ENCODE data around the gene C16orf90.

DNA sequence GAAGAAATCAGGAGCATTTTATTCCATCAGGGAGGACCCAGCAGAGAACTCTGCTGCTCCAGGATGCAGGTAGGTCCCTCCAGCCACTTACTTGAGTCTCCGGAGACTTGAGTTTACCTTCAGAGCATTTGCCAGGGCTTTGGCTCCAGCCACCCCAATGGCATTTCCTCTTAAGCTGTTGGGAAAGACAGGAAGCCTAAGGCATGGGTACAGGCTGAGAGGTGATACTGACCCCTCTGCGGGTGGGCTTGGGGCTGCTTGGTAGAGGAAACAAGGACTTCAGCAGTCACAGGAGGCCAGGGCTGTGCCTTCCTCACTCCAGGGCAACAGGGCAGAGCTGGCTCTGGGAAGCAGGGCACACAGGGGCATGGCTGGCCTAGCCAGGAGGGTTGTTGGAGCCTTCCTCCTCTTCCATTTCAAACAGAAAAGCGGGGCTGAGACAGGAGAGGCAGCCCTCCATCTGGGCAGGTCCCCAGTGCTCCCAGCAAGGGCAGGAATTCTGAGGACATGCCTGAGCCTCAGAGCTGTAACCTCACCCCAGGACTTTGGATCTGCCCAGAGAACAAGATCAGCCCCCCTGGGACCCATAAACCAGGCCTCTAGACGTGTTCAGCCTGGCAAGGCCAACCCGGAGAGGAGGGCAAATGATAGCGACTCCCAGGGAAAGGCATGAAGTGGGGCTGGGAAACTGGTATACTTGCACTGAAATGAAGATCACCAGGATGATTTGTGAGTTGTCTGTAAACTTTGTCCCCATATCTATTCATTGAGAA lies 47.5 kb upstream of the C16orf90 start:
- TF ChIP-seq, protein P1, sequence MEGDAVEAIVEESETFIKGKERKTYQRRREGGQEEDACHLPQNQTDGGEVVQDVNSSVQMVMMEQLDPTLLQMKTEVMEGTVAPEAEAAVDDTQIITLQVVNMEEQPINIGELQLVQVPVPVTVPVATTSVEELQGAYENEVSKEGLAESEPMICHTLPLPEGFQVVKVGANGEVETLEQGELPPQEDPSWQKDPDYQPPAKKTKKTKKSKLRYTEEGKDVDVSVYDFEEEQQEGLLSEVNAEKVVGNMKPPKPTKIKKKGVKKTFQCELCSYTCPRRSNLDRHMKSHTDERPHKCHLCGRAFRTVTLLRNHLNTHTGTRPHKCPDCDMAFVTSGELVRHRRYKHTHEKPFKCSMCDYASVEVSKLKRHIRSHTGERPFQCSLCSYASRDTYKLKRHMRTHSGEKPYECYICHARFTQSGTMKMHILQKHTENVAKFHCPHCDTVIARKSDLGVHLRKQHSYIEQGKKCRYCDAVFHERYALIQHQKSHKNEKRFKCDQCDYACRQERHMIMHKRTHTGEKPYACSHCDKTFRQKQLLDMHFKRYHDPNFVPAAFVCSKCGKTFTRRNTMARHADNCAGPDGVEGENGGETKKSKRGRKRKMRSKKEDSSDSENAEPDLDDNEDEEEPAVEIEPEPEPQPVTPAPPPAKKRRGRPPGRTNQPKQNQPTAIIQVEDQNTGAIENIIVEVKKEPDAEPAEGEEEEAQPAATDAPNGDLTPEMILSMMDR (IDR thresholded peaks at IDR 0.05; ENCODE audit: insufficient read depth, low read depth, low read length) = no peak
- no peak for TF ChIP-seq EZH2 (IDR thresholded peaks at IDR 0.05; ENCODE audit: insufficient read depth, low read length)

Measured in astrocyte (in vitro differentiated cells and primary cell).